GM12878 (cell line): ENCODE data around the gene GRM1. TPM values are rescaled to one million over a fixed set of nuclear protein-coding genes. Genes with fewer than 3 reads are reported as not detected.

Source experiments
- ATAC-seq: fragments of 200-7000 bp; cut with Tn5 transposase; 3 replicates; pipeline ENCODE4 v1.9.1; 2020; ENCODE audit warnings: mild to moderate bottlenecking, moderate library complexity
- BruUV-seq: library from RNA; stranded (reverse); fragments of 400-500 nt; replicated peaks from 2 replicates; lab custom pipeline; 2021; lab: Mats Ljungman, UMichigan
- CTCF ChIA-PET: fragments of 300-600 bp; sonication (Branson Sonifier 250); formaldehyde crosslinking; extraction: SDS; loops from one replicate; lab custom pipeline; 2021; ENCODE audit warnings: inconsistent platforms; lab: Yijun Ruan, JAX
- POLR2A ChIA-PET: fragments of 350-600 bp; formaldehyde crosslinking; extraction: SDS; loops from one replicate; lab custom pipeline; 2021; ENCODE audit warnings: inconsistent platforms; lab: Charles Lee
- RAD21 ChIA-PET: fragments of 300-600 bp; sonication (Branson Sonifier 250); formaldehyde crosslinking; loops from one replicate; lab custom pipeline; 2023; ENCODE audit warnings: antibody characterized with exemption; ENCODE audit not compliant: unreplicated experiment; lab: Charles Lee
- SMC1A ChIA-PET: fragments of 300-600 bp; sonication (Branson Sonifier 250); formaldehyde crosslinking; loops from one replicate; lab custom pipeline; 2023; ENCODE audit not compliant: unreplicated experiment, uncharacterized antibody; lab: Charles Lee
- DNase-seq: peaks from one replicate; pipeline ENCODE4 v3.0.0-alpha.2; 2011; ENCODE audit warnings: low read depth, low spot score
- FAIRE-seq: peaks from 3 replicates; lab custom pipeline; 2011; peaks lifted over from hg19 to GRCh38; lab: Jason Lieb, UNC
- H2AFZ ChIP-seq: 2 replicates; pipeline ENCODE4 v1.6.0; 2011; ENCODE audit warnings: low read depth, low read length, control low read depth; ENCODE audit not compliant: control insufficient read depth
- H3K27ac ChIP-seq: 2 replicates; pipeline ENCODE4 v1.5.1; 2011; ENCODE audit warnings: control low read depth; ENCODE audit not compliant: control insufficient read depth, insufficient read depth
- H3K27me3 ChIP-seq, 2 experiments: replicated peaks in 1 of 2; 2 replicates each; pipeline versions ENCODE4 v1.6.0 to v1.6.1; 2011; ENCODE audit warnings: low read length in 1 of 2; ENCODE audit not compliant: control insufficient read depth in 2 of 2, insufficient read depth in 2 of 2
- H3K36me3 ChIP-seq, 2 experiments: 2 replicates each; pipeline ENCODE4 v1.5.1; 2011; ENCODE audit warnings: low read length in 1 of 2; ENCODE audit not compliant: control insufficient read depth in 2 of 2, insufficient read depth in 2 of 2
- H3K4me1 ChIP-seq: 2 replicates; pipeline ENCODE4 v1.6.1; 2011; ENCODE audit warnings: mild to moderate bottlenecking, low read length, moderate library complexity, mixed read lengths; ENCODE audit not compliant: control insufficient read depth, insufficient read depth
- H3K4me2 ChIP-seq: 2 replicates; pipeline ENCODE4 v1.6.0; 2011; ENCODE audit warnings: control low read depth; ENCODE audit not compliant: control insufficient read depth, insufficient read depth
- H3K4me3 ChIP-seq: fragments of 200-600 bp; sonication (generic); 2 replicates; pipeline ENCODE4 v1.5.1; 2016
- H3K79me2 ChIP-seq: 2 replicates; pipeline ENCODE4 v1.6.0; 2011; ENCODE audit warnings: low read length; ENCODE audit not compliant: control insufficient read depth, insufficient read depth
- H3K9ac ChIP-seq: 2 replicates; pipeline ENCODE4 v1.8.0; 2011; ENCODE audit warnings: low read length, control low read depth, mixed read lengths; ENCODE audit not compliant: control insufficient read depth, insufficient read depth
- H3K9me3 ChIP-seq: replicated peaks from 3 replicates; pipeline ENCODE4 v1.5.1; 2011; ENCODE audit warnings: mild to moderate bottlenecking, low read length; ENCODE audit not compliant: control insufficient read depth, insufficient read depth
- H4K20me1 ChIP-seq: 2 replicates; pipeline ENCODE4 v1.6.0; 2011; ENCODE audit not compliant: control insufficient read depth, insufficient read depth
- BMI1 ChIP-seq: fragments of 450-650 bp; IDR thresholded peaks from 2 replicates; pipeline ENCODE4 v1.6.1; 2016; ENCODE audit warnings: mild to moderate bottlenecking, moderate library complexity, borderline replicate concordance
- CBX3 ChIP-seq: fragments of 200-600 bp; sonication (generic); IDR thresholded peaks from 2 replicates; pipeline ENCODE4 v1.6.1; 2016; ENCODE audit warnings: low read depth, borderline replicate concordance
- MEF2A ChIP-seq: IDR thresholded peaks from 2 replicates; pipeline ENCODE4 v1.6.1; 2011; ENCODE audit warnings: low read depth, mild to moderate bottlenecking, low read length, moderate library complexity; ENCODE audit not compliant: insufficient read depth
- MEF2B ChIP-seq: fragments of 450-650 bp; IDR thresholded peaks from 2 replicates; pipeline ENCODE4 v1.6.1; 2018; ENCODE audit warnings: mild to moderate bottlenecking, moderate library complexity; ENCODE audit not compliant: partially characterized antibody, poor library complexity, severe bottlenecking
- MYB ChIP-seq: fragments of 150-350 bp; IDR thresholded peaks from 2 replicates; pipeline ENCODE4 v1.6.1; 2014; ENCODE audit warnings: mild to moderate bottlenecking, low read depth, low read length, borderline replicate concordance
- MYC ChIP-seq: IDR thresholded peaks from 2 replicates; pipeline ENCODE4 v1.6.1; 2011; ENCODE audit warnings: mild to moderate bottlenecking, low read length, moderate library complexity, inconsistent platforms; ENCODE audit not compliant: insufficient read depth, insufficient replicate concordance, insufficient read length, severe bottlenecking
- RFX5 ChIP-seq: IDR thresholded peaks from 2 replicates; pipeline ENCODE4 v1.6.1; 2011; ENCODE audit warnings: low read depth, low read length, improper control_type of control experiment
- SPI1 ChIP-seq: IDR thresholded peaks from 2 replicates; pipeline ENCODE4 v1.6.1; 2011; ENCODE audit warnings: low read depth, mild to moderate bottlenecking, low read length, moderate library complexity, borderline replicate concordance; ENCODE audit not compliant: insufficient read depth
- TAF1 ChIP-seq: IDR thresholded peaks from 2 replicates; pipeline ENCODE4 v1.6.1; 2011; ENCODE audit warnings: mild to moderate bottlenecking, low read depth, low read length, borderline replicate concordance
- YY1 ChIP-seq: IDR thresholded peaks from 2 replicates; pipeline ENCODE4 v1.6.1; 2011; ENCODE audit warnings: low read depth, mild to moderate bottlenecking, low read length
- WGBS: methylation state at CpG from one replicate; pipeline ENCODE4 v1.1.6; 2016; ENCODE audit warnings: low lambda C conversion rate; ENCODE audit not compliant: insufficient replicate concordance, insufficient coverage; ENCODE audit errors: missing lambda C conversion rate; 5-methylcytosine and 5-hydroxymethylcytosine counted together
- in situ Hi-C: fragments of 300-500 bp; cut with MboI; formaldehyde crosslinking; loops from 9 replicates; pipeline ENCODE4 v1.14.3; 2018; ENCODE audit warnings: mixed read lengths
- intact Hi-C: fragments of 100-400 bp; cut with micrococcal nuclease; formaldehyde crosslinking; loops from one replicate; pipeline ENCODE4 v1.14.2; 2022; ENCODE audit not compliant: unreplicated experiment
- polyA plus RNA-seq, 11 experiments: library from polyadenylated mRNA; depleted of rRNA in 4 of 11; unstranded in 6 of 11; stranded (reverse) in 5 of 11; fragments of >200 nt; fragmentation: Nextera tagmentation in 4 of 11; fragmentation: Illumina TruSeq in 1 of 11; extraction: Ambion mirVana in 4 of 11; extraction: Trizol in 1 of 11; gene quantifications; 1 replicate in 1 of 11; 2 replicates in 10 of 11; pipeline versions ENCODE4 v1.2.1 to v1.2.3, GENCODE V29; 2011 to 2016; ENCODE audit warnings: inconsistent platforms in 2 of 11, missing spikeins in 2 of 11, low read depth in 1 of 11
- total RNA-seq, 4 experiments: library from RNA; depleted of rRNA in 3 of 4; stranded (reverse); fragments of >200 nt in 3 of 4; fragmentation: Illumina TruSeq in 1 of 4; extraction: Trizol in 1 of 4; gene quantifications; 2 replicates each; pipeline versions ENCODE4 v1.2.1 to v1.2.3, GENCODE V29; 2013 to 2021

GRM1 gene
- total and polyA plus RNA-seq, 10 of the 15 experiments (the other 5 are each of a cell fraction or from before 2014, with no cell fraction given) = 0.04 TPM; not detected in 9

DNA sequence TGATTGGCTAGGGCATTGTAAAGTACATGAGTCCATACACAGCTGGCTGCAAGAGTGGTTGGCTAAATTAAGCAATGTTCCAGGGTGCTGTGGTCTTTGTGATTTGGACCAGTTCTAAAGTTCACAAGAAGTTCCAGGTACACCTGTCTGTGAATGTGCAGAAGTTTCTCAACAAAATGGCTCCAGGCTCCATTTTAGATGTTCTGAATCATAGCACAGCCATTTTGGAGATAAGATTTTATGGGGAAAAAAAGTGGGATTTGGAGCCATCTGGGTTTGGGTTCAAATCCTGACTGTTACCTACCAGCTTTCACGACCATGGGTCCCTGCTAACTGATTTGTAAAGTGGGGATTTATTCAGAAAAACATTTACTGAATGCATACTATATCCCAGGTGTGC is 82.1 kb downstream of the GRM1 start:
- Histone ChIP-seq H3K4me3 (no peak overlapping the region), H3K27ac (no peak overlapping the region), H3K9me3 (no peaks in the 10 kb centered on the region), H2AFZ (no peak overlapping the region), H3K79me2 (no peaks in the 10 kb centered on the region), H3K9ac (no peak overlapping the region), H3K4me1 (no peaks in the 10 kb centered on the region), H3K27me3 (no peaks in the 10 kb centered on the region), H3K4me2 (no peak overlapping the region), H3K36me3 (no peaks in the 10 kb centered on the region), H4K20me1 (no peaks in the 10 kb centered on the region)
- 6% methylated on average over 1 of the region's 1 CpG for WGBS
- no TSS peak for BruUV-seq
- ATAC-seq (no peak), DNase-seq (no peak), FAIRE-seq (no peak)
- intact Hi-C loops (no loop called here), in situ Hi-C loops (no loop called here)
- ChIA-PET POLR2A (no interaction called here), CTCF (no interaction called here), RAD21 (no interaction called here), SMC1A (no interaction called here)
- TF ChIP-seq YY1 (peak; percentile 49; the same call in 1 of the 2 replicates), MEF2A (no peak)

DNA sequence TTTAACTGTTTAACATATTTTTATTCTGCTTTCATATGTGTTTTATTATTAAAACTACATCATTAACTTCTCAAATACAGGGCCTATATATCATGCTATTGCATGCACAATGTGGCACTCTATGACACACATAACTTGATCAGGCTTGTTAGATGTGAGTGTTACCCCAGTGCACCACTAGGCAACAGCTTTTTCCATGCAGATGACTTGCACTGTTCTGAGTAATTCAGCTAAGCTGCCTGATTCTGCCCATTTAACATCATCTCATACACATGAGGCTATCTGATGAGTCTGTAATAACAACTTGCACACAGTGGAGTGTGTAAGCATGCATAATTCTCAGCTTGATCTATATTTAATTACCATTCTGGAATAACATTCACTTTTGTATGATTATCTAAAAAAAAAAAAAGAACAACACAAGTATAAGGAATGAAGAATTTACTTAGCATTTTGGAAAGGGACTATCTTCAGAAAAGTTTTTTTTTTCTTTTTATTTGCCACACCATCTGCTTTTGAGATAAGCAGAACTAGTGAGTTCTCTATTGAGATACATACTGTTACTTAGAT is 83.1 kb downstream of the GRM1 start:
- ATAC-seq = no peak
- intact Hi-C loops = no loop called here
- POLR2A ChIA-PET = no interaction called here

More for the DNA sequence above, 83.1 kb downstream of the GRM1 start:
- in situ Hi-C loops = no loop called here
- no peaks in the 10 kb centered on the region for H3K4me1 ChIP-seq
- TF ChIP-seq MYB = no peak
- no peak for TF ChIP-seq RFX5
- TF ChIP-seq MYC = no peak
- no peak for TF ChIP-seq SPI1
- TF ChIP-seq TAF1 = no peak
- TF ChIP-seq MEF2B = no peak
- no peak for TF ChIP-seq CBX3
- TF ChIP-seq BMI1 = no peak
- TF ChIP-seq, all 136 proteins: peak for 0
- H3K27me3 ChIP-seq = no peaks in the 10 kb centered on the region
- no peaks in the 10 kb centered on the region for H3K36me3 ChIP-seq
- RAD21 ChIA-PET = no interaction called here
- no peak overlapping the region for H3K4me3 ChIP-seq
- FAIRE-seq (no peak), DNase-seq (no peak)
- no peak overlapping the region for H3K27ac ChIP-seq
- CTCF ChIA-PET = no interaction called here
- no peak overlapping the region for H3K9ac ChIP-seq
- no peak overlapping the region for H3K4me2 ChIP-seq
- no peaks in the 10 kb centered on the region for H3K79me2 ChIP-seq
- H4K20me1 ChIP-seq = no peaks in the 10 kb centered on the region
- BruUV-seq = no TSS peak
- H2AFZ ChIP-seq = no peak overlapping the region
- SMC1A ChIA-PET = interaction anchor here (0.6 kb wide), 1 partner anchor 171 kb away, joined by 3 read pairs; no protein-coding TSS in a partner anchor
- H3K9me3 ChIP-seq = no peaks in the 10 kb centered on the region
